ENCODE data around the gene ALB.

Gene ALB

GRCh38 chr4:73419106-73420038 lies 15.3 kb downstream of the ALB start:
- Histone ChIP-seq H4K20me1 (ENCODE audit: low read depth, low read length) (no peaks in the 10 kb centered on the region), H3K79me2 (ENCODE audit: insufficient read depth, low read length) (no peaks in the 10 kb centered on the region), H3K27me3 (ENCODE audit: low read length) (no peaks in the 10 kb centered on the region), H3K9me2 (replicated peaks; ENCODE audit: insufficient read depth, low read length) (no peaks in the 10 kb centered on the region), H3K4me3 (ENCODE audit: insufficient read depth, low read length, poor library complexity, severe bottlenecking) (no peak overlapping the region), H3K4me2 (ENCODE audit: low read depth, low read length, poor library complexity, severe bottlenecking) (no peak overlapping the region), H3K9me3 (ENCODE audit: insufficient read depth, low read length) (no peaks in the 10 kb centered on the region), H3K9ac (ENCODE audit: low read length) (no peak overlapping the region), H2AFZ (ENCODE audit: low read depth, low read length, severe bottlenecking) (no peak overlapping the region), H3K36me3 (ENCODE audit: low read length) (no peaks in the 10 kb centered on the region), H3K27ac (ENCODE audit: low read depth, low read length) (no peak overlapping the region), H3F3A (ENCODE audit: insufficient read depth) (no peaks in the 10 kb centered on the region)
- TF ChIP-seq CTCF (IDR thresholded peaks at IDR 0.05; ENCODE audit: insufficient read depth, low read length, poor library complexity, severe bottlenecking) (no peak), EZH2phosphoT487 (conservative IDR thresholded peaks at IDR 0.05; ENCODE audit: low read length) (no peak)

GRCh38 chr4:73420615-73421014 lies 16.5 kb downstream of the ALB start:
- H3K79me2 ChIP-seq (ENCODE audit: insufficient read depth, low read length) = no peaks in the 10 kb centered on the region
- no peak overlapping the region for H2AFZ ChIP-seq (ENCODE audit: low read depth, low read length, severe bottlenecking)
- H3F3A ChIP-seq (ENCODE audit: insufficient read depth) = no peaks in the 10 kb centered on the region
- no peaks in the 10 kb centered on the region for H3K9me3 ChIP-seq (ENCODE audit: insufficient read depth, low read length)
- H3K27me3 ChIP-seq (ENCODE audit: low read length) = no peaks in the 10 kb centered on the region
- no peaks in the 10 kb centered on the region for H4K20me1 ChIP-seq (ENCODE audit: low read depth, low read length)
- TF ChIP-seq CTCF (IDR thresholded peaks at IDR 0.05; ENCODE audit: insufficient read depth, low read length, poor library complexity, severe bottlenecking) = no peak
- no peak for TF ChIP-seq EZH2phosphoT487 (conservative IDR thresholded peaks at IDR 0.05; ENCODE audit: low read length)
- no peak overlapping the region for H3K4me2 ChIP-seq (ENCODE audit: low read depth, low read length, poor library complexity, severe bottlenecking)
- H3K27ac ChIP-seq (ENCODE audit: low read depth, low read length) = no peak overlapping the region
- no peak overlapping the region for H3K9ac ChIP-seq (ENCODE audit: low read length)
- no peaks in the 10 kb centered on the region for H3K9me2 ChIP-seq (replicated peaks; ENCODE audit: insufficient read depth, low read length)
- no peaks in the 10 kb centered on the region for H3K36me3 ChIP-seq (ENCODE audit: low read length)
- H3K4me3 ChIP-seq (ENCODE audit: insufficient read depth, low read length, poor library complexity, severe bottlenecking) = no peak overlapping the region

- TF ChIP-seq EZH2phosphoT487 (conservative IDR thresholded peaks at IDR 0.05; ENCODE audit: low read length) = no peak
- TF ChIP-seq CTCF (IDR thresholded peaks at IDR 0.05; ENCODE audit: insufficient read depth, low read length, poor library complexity, severe bottlenecking) = no peak
Observed at GRCh38 chr4:73421708-73422457, 17.8 kb downstream of the ALB start.

More at GRCh38 chr4:73421708-73422457, 17.8 kb downstream of the ALB start:
- no peaks in the 10 kb centered on the region for H4K20me1 ChIP-seq (ENCODE audit: low read depth, low read length)
- no peak overlapping the region for H3K4me3 ChIP-seq (ENCODE audit: insufficient read depth, low read length, poor library complexity, severe bottlenecking)
- H3K27me3 ChIP-seq (ENCODE audit: low read length) = no peaks in the 10 kb centered on the region
- H3K27ac ChIP-seq (ENCODE audit: low read depth, low read length) = no peak overlapping the region
- H3F3A ChIP-seq (ENCODE audit: insufficient read depth) = no peaks in the 10 kb centered on the region
- H2AFZ ChIP-seq (ENCODE audit: low read depth, low read length, severe bottlenecking) = no peak overlapping the region
- H3K4me2 ChIP-seq (ENCODE audit: low read depth, low read length, poor library complexity, severe bottlenecking) = no peak overlapping the region
- no peaks in the 10 kb centered on the region for H3K9me3 ChIP-seq (ENCODE audit: insufficient read depth, low read length)
- H3K9me2 ChIP-seq (replicated peaks; ENCODE audit: insufficient read depth, low read length) = no peaks in the 10 kb centered on the region
- no peak overlapping the region for H3K9ac ChIP-seq (ENCODE audit: low read length)
- H3K79me2 ChIP-seq (ENCODE audit: insufficient read depth, low read length) = no peaks in the 10 kb centered on the region
- no peaks in the 10 kb centered on the region for H3K36me3 ChIP-seq (ENCODE audit: low read length)
